Esophagus (tissue), 2 donors: Measurements from ENCODE around the gene AGPAT4. TPM values are rescaled to one million over a fixed set of nuclear protein-coding genes. Genes with fewer than 3 reads are reported as not detected.

Source experiments
- H3K27ac ChIP-seq, 2 donors: one replicate each; pipeline ENCODE4 v1.5.1; 2013; ENCODE audit warnings: low read depth in 2 of 2, mild to moderate bottlenecking in 2 of 2, inconsistent platforms in 1 of 2, low read length in 1 of 2, moderate library complexity in 1 of 2
- H3K27me3 ChIP-seq, 2 donors: one replicate each; pipeline ENCODE4 v1.6.1; 2013; ENCODE audit warnings: low read length in 2 of 2, control low read depth in 1 of 2, mild to moderate bottlenecking in 1 of 2; ENCODE audit not compliant: insufficient read depth in 2 of 2, control insufficient read depth in 1 of 2
- H3K36me3 ChIP-seq, 2 donors: one replicate each; pipeline ENCODE4 v1.6.1; 2013; ENCODE audit warnings: low read length in 1 of 2; ENCODE audit not compliant: control insufficient read depth in 2 of 2, insufficient read depth in 2 of 2
- H3K4me1 ChIP-seq, 2 donors: one replicate each; pipeline ENCODE4 v1.6.1; 2013; ENCODE audit warnings: low read length in 1 of 2; ENCODE audit not compliant: control insufficient read depth in 2 of 2, insufficient read depth in 2 of 2
- H3K4me3 ChIP-seq, 2 donors: one replicate each; pipeline ENCODE4 v1.5.1; 2013; ENCODE audit warnings: low read length in 2 of 2, mild to moderate bottlenecking in 2 of 2, low read depth in 1 of 2, moderate library complexity in 1 of 2
- H3K9me3 ChIP-seq, 2 donors: one replicate each; pipeline ENCODE4 v1.6.1; 2013; ENCODE audit warnings: mild to moderate bottlenecking in 2 of 2, low read depth in 1 of 2, low read length in 1 of 2, moderate library complexity in 1 of 2; ENCODE audit not compliant: control insufficient read depth in 2 of 2, insufficient read depth in 1 of 2
- WGBS, 2 donors: extraction: QIAGEN DNeasy Blood & Tissue Kit; methylation state at CpG; one replicate each; pipeline ENCODE4 v1.1.7; 2013; 5-methylcytosine and 5-hydroxymethylcytosine counted together
- polyA plus RNA-seq, 2 donors: library from polyadenylated mRNA; stranded (reverse); fragments of 200-250 nt; gene quantifications; one replicate each; pipeline ENCODE4 v1.2.3, GENCODE V29; 2013
- donor health status: healthy with polysubstance abuse.
- donor health status: Bipolar disorder and iron deficiency.

Gene AGPAT4
- polyA plus RNA-seq, 2 donors = 1.4 to 2.0 TPM

DNA sequence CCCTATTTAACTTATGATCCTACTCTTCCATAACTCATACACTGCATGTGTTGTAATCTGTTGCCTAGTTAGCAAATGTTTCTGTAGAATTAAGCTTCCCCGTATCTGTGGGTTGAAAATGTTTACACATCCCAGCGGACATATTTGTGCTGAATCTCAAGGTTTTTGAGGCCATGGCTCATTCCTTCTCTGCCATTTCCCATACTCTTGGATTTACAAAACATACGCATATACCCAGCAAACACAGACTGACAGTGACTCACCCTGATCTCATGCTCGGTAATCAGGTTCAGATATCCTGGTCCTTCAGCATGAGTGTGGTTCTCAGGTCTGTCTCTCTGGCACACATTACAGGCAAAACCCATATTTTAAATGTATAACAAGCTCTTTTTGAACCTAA, 58.7 kb downstream of the AGPAT4 start:
- 67 to 76% methylated on average over 4 of the region's 4 CpGs for WGBS, 2 donors
- Histone ChIP-seq H3K36me3 (no peaks in the 10 kb centered on the region), H3K4me1 (peaks cover 0 to 3% of the 10 kb centered on the region in 2 donors), H3K27me3 (no peaks in the 10 kb centered on the region), H3K9me3 (peaks cover 0 to 3% of the 10 kb centered on the region in 2 donors), H3K27ac (no peak overlapping the region), H3K4me3 (no peak overlapping the region)

DNA sequence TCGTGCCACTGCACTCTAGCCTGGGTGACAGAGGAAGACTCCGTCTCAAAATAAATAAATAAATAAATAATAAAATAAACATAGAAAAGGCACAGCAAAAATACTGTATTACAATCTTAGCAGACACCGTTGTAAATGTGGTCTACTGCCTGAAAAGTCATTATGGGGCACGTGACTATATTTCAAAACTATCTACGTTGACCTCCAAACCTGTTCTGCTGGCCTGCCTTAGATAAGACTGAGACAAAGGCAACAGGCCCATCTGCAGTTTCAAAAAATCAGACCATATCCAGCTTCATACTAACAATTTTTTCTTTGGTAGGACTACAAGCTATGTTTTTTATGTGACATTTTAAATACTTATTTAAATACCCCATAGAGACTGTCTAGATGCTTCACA, 59.1 kb downstream of the AGPAT4 start:
- no peaks in the 10 kb centered on the region for H3K36me3 ChIP-seq
- H3K27me3 ChIP-seq = no peaks in the 10 kb centered on the region
- no peak overlapping the region for H3K27ac ChIP-seq
- H3K4me1 ChIP-seq = peaks cover 0 to 3% of the 10 kb centered on the region in 2 donors
- no peak overlapping the region for H3K4me3 ChIP-seq
- WGBS, 2 donors = 84 to 93% methylated on average over 5 of the region's 5 CpGs
- H3K9me3 ChIP-seq = peaks cover 0 to 3% of the 10 kb centered on the region in 2 donors

DNA sequence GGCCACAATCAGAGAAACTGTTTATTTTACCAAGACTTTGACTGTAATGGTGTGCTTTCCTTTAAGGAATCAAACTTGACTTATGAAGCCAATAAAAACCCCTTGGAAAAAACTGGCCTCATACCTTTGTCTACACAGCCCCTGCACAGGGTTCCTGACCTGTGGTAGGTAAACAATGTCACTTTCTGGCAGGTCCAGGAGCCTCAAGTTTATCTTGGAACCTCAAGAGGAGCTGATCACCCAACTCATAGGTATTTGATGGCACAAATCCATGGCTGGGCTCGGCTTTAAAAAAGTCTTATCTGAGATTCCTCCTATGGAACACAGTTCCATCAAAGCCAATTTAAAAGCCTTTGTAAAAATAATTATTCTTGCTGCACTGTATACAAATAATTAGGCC, 61.0 kb downstream of the AGPAT4 start:
- H3K36me3 ChIP-seq = no peaks in the 10 kb centered on the region
- 75 to 78% methylated on average over 1 of the region's 1 CpG for WGBS, 2 donors

GRCh38 chr6:161211380-161212035, 62.4 kb downstream of the AGPAT4 start:
- H3K27me3 ChIP-seq = no peaks in the 10 kb centered on the region
- H3K27ac ChIP-seq = no peak overlapping the region
- no peaks in the 10 kb centered on the region for H3K4me1 ChIP-seq
- no peaks in the 10 kb centered on the region for H3K9me3 ChIP-seq
- H3K4me3 ChIP-seq = no peak overlapping the region
- WGBS, 2 donors = 67 to 82% methylated on average over 3 of the region's 3 CpGs
- no peaks in the 10 kb centered on the region for H3K36me3 ChIP-seq

More for the DNA sequence above, 61.0 kb downstream of the AGPAT4 start:
- H3K27ac ChIP-seq = no peak overlapping the region
- H3K9me3 ChIP-seq = peaks cover 0 to 3% of the 10 kb centered on the region in 2 donors
- H3K4me3 ChIP-seq = no peak overlapping the region
- H3K4me1 ChIP-seq = peaks cover 0 to 3% of the 10 kb centered on the region in 2 donors
- H3K27me3 ChIP-seq = no peaks in the 10 kb centered on the region

DNA sequence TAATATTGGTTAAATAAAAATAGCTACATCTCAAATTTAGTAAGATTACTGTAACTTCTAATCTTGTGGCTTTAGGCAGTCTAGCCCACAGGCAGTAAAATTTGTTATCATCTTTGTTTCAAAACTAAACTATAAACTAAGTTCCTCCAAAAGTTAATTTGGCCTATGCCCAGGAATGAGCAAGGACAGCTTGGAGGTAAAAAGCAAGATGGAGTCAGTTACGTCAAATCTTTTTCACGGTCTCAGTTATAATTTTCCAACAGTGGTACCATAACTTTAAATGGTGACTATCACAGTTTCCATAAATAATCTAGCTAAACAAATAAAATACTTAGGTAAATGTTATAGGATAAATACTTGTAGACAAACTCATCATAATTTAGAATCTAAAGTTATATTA, 63.0 kb downstream of the AGPAT4 start:
- H3K4me1 ChIP-seq = no peaks in the 10 kb centered on the region
- WGBS, 2 donors = 98 to 99% methylated on average over 2 of the region's 2 CpGs

GRCh38 chr6:161207200-161207599, 66.7 kb downstream of the AGPAT4 start:
- Histone ChIP-seq H3K36me3 (no peaks in the 10 kb centered on the region), H3K4me1 (peaks cover 0 to 4% of the 10 kb centered on the region in 2 donors), H3K27me3 (no peaks in the 10 kb centered on the region), H3K27ac (no peak overlapping the region), H3K4me3 (no peak overlapping the region), H3K9me3 (no peaks in the 10 kb centered on the region)
- WGBS, 2 donors = 90 to 93% methylated on average over 4 of the region's 4 CpGs

More for the DNA sequence above, 63.0 kb downstream of the AGPAT4 start:
- Histone ChIP-seq H3K4me3 (no peak overlapping the region), H3K9me3 (no peaks in the 10 kb centered on the region), H3K27me3 (no peaks in the 10 kb centered on the region), H3K36me3 (no peaks in the 10 kb centered on the region), H3K27ac (no peak overlapping the region)

DNA sequence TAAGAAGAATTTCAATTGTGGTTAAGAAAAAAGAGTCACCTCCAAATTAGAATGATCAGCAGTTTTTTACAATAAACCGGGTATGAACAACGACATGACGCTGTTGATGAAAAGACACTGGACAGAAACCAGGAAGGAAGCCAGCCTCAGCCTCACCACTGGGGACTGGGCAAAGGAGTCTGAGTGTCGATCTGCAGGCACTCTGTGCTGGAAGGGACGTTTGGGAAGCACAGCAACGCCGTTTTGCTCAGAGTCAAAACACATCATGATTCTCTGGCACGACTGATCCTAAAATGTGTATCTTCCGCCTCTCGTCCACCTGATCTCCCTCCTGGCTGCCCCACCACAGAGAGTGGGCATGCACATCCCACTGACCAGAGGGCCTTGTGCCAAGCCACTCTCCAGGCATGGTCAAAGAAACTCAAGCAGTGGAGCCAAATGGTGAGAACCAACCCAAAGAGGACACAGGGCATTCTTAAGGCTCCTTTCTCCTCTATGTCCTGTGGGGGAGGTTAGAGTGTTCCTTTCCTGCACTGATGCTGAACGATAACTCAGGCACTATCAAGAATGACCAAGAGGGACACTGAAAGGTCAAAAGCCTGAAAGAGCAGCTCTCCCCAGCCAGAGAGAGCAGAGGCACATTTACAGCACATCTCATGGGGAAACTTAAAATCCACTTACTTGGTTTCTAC, 68.8 kb downstream of the AGPAT4 start:
- WGBS, 2 donors = 73 to 76% methylated on average over 11 of the region's 11 CpGs
- H3K36me3 ChIP-seq = no peaks in the 10 kb centered on the region

GRCh38 chr6:161200610-161201370, 73.1 kb downstream of the AGPAT4 start:
- Histone ChIP-seq H3K4me3 (no peak overlapping the region), H3K27me3 (no peaks in the 10 kb centered on the region), H3K27ac (no peak overlapping the region), H3K4me1 (peaks cover 0 to 4% of the 10 kb centered on the region in 2 donors), H3K9me3 (no peaks in the 10 kb centered on the region), H3K36me3 (no peaks in the 10 kb centered on the region)
- WGBS, 2 donors = 83 to 85% methylated on average over 8 of the region's 8 CpGs

More for the DNA sequence above, 68.8 kb downstream of the AGPAT4 start:
- Histone ChIP-seq H3K4me1 (peaks cover 0 to 4% of the 10 kb centered on the region in 2 donors), H3K9me3 (no peaks in the 10 kb centered on the region), H3K27me3 (no peaks in the 10 kb centered on the region), H3K4me3 (no peak overlapping the region), H3K27ac (no peak overlapping the region)

DNA sequence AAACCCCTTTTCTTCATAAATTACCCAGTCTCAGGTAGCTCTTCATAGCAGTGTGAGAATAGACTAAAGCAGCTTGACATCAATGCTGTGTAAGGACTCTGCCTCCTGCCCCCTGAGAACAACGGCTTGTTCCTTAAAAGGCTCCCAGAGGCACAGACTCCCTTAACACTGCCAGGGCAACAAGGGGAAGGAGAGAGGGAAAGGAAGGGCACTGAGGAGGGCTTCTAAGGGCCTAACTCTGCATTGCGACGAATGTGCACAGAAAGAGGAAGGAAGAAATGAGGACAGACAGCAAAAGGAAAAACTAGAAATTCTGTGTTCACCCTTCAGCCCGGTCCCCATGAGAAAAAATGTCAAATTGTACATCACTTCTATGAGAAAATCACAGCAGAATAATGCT, 74.0 kb downstream of the AGPAT4 start:
- WGBS, 2 donors = 89 to 90% methylated on average over 4 of the region's 4 CpGs
- Histone ChIP-seq H3K27ac (no peak overlapping the region), H3K4me3 (no peak overlapping the region), H3K27me3 (no peaks in the 10 kb centered on the region), H3K4me1 (peaks cover 0 to 3% of the 10 kb centered on the region in 2 donors), H3K36me3 (no peaks in the 10 kb centered on the region), H3K9me3 (no peaks in the 10 kb centered on the region)
